ENCODE data around the gene WNT9B.

Gene WNT9B

GRCh38 chr17:46887717-46888116, 36.3 kb downstream of the WNT9B start:
- no peaks in the 10 kb centered on the region for H3K36me3 ChIP-seq (ENCODE audit: insufficient read depth, low read length)
- H3K4me3 ChIP-seq = no peak overlapping the region
- DNase-seq (ENCODE audit: low read depth, low spot score) = no peak
- no peak for TF ChIP-seq EZH2 (IDR thresholded peaks at IDR 0.05)
- TF ChIP-seq FOXP2 (optimal IDR thresholded peaks at IDR 0.05; ENCODE audit: control extremely low read depth, extremely low read length, insufficient read depth) = no peak
- H3K9me3 ChIP-seq (ENCODE audit: low read depth, low read length) = no peaks in the 10 kb centered on the region
- H3K27ac ChIP-seq = no peak overlapping the region
- no peak overlapping the region for H3K9ac ChIP-seq (ENCODE audit: insufficient read length)

- DNase-seq (ENCODE audit: low read depth, low spot score) = no peak
- no peak overlapping the region for H3K27ac ChIP-seq
- no peaks in the 10 kb centered on the region for H3K36me3 ChIP-seq (ENCODE audit: insufficient read depth, low read length)
- TF ChIP-seq FOXP2 (optimal IDR thresholded peaks at IDR 0.05; ENCODE audit: control extremely low read depth, extremely low read length, insufficient read depth) = no peak
- TF ChIP-seq POLR2AphosphoS5 (IDR thresholded peaks at IDR 0.05; ENCODE audit: borderline replicate concordance, low read depth, low read length) = no peak
- no peak for TF ChIP-seq EZH2 (IDR thresholded peaks at IDR 0.05)
- no peak overlapping the region for H3K9ac ChIP-seq (ENCODE audit: insufficient read length)
- H3K9me3 ChIP-seq (ENCODE audit: low read depth, low read length) = no peaks in the 10 kb centered on the region
- no peak overlapping the region for H3K4me3 ChIP-seq
These were observed 37.3 kb downstream of the WNT9B start for GRCh38 chr17:46888727-46889126.

GRCh38 chr17:46889519-46889918, 38.1 kb downstream of the WNT9B start:
- Histone ChIP-seq H3K36me3 (ENCODE audit: insufficient read depth, low read length) (no peaks in the 10 kb centered on the region), H3K9me3 (ENCODE audit: low read depth, low read length) (no peaks in the 10 kb centered on the region), H3K4me3 (no peak overlapping the region), H3K9ac (ENCODE audit: insufficient read length) (no peak overlapping the region), H3K27ac (no peak overlapping the region)
- DNase-seq (ENCODE audit: low read depth, low spot score) = no peak
- TF ChIP-seq EZH2 (IDR thresholded peaks at IDR 0.05) = no peak
- no peak for TF ChIP-seq POLR2AphosphoS5 (IDR thresholded peaks at IDR 0.05; ENCODE audit: borderline replicate concordance, low read depth, low read length)
- TF ChIP-seq FOXP2 (optimal IDR thresholded peaks at IDR 0.05; ENCODE audit: control extremely low read depth, extremely low read length, insufficient read depth) = no peak

GRCh38 chr17:46889992-46890564, 38.7 kb downstream of the WNT9B start:
- no peak for TF ChIP-seq POLR2AphosphoS5 (IDR thresholded peaks at IDR 0.05; ENCODE audit: borderline replicate concordance, low read depth, low read length)
- TF ChIP-seq EZH2 (IDR thresholded peaks at IDR 0.05) = no peak
- TF ChIP-seq FOXP2 (optimal IDR thresholded peaks at IDR 0.05; ENCODE audit: control extremely low read depth, extremely low read length, insufficient read depth) = no peak
- Histone ChIP-seq H3K9me3 (ENCODE audit: low read depth, low read length) (no peaks in the 10 kb centered on the region), H3K4me3 (no peak overlapping the region), H3K9ac (ENCODE audit: insufficient read length) (no peak overlapping the region), H3K27ac (no peak overlapping the region), H3K36me3 (ENCODE audit: insufficient read depth, low read length) (no peaks in the 10 kb centered on the region)
- DNase-seq (ENCODE audit: low read depth, low spot score) = no peak

GRCh38 chr17:46890638-46891037, 39.3 kb downstream of the WNT9B start:
- no peak overlapping the region for H3K9ac ChIP-seq (ENCODE audit: insufficient read length)
- no peaks in the 10 kb centered on the region for H3K36me3 ChIP-seq (ENCODE audit: insufficient read depth, low read length)
- TF ChIP-seq FOXP2 (optimal IDR thresholded peaks at IDR 0.05; ENCODE audit: control extremely low read depth, extremely low read length, insufficient read depth) = no peak
- no peak overlapping the region for H3K4me3 ChIP-seq
- H3K9me3 ChIP-seq (ENCODE audit: low read depth, low read length) = no peaks in the 10 kb centered on the region
- DNase-seq (ENCODE audit: low read depth, low spot score) = no peak
- no peak overlapping the region for H3K27ac ChIP-seq

- Histone ChIP-seq H3K36me3 (ENCODE audit: insufficient read depth, low read length) (no peaks in the 10 kb centered on the region), H3K27ac (no peak overlapping the region), H3K9ac (ENCODE audit: insufficient read length) (no peak overlapping the region), H3K4me3 (no peak overlapping the region), H3K9me3 (ENCODE audit: low read depth, low read length) (no peaks in the 10 kb centered on the region)
- no peak for DNase-seq (ENCODE audit: low read depth, low spot score)
- TF ChIP-seq POLR2AphosphoS5 (IDR thresholded peaks at IDR 0.05; ENCODE audit: borderline replicate concordance, low read depth, low read length) = no peak
- TF ChIP-seq EZH2 (IDR thresholded peaks at IDR 0.05) = no peak
- no peak for TF ChIP-seq FOXP2 (optimal IDR thresholded peaks at IDR 0.05; ENCODE audit: control extremely low read depth, extremely low read length, insufficient read depth)
These were observed 40.9 kb downstream of the WNT9B start for GRCh38 chr17:46892192-46892703.

- Histone ChIP-seq H3K9me3 (ENCODE audit: low read depth, low read length) (no peaks in the 10 kb centered on the region), H3K27ac (no peak overlapping the region), H3K9ac (ENCODE audit: insufficient read length) (no peak overlapping the region), H3K36me3 (ENCODE audit: insufficient read depth, low read length) (no peaks in the 10 kb centered on the region), H3K4me3 (no peak overlapping the region)
- no peak for DNase-seq (ENCODE audit: low read depth, low spot score)
- TF ChIP-seq POLR2AphosphoS5 (IDR thresholded peaks at IDR 0.05; ENCODE audit: borderline replicate concordance, low read depth, low read length) (no peak), EZH2 (IDR thresholded peaks at IDR 0.05) (no peak), FOXP2 (optimal IDR thresholded peaks at IDR 0.05; ENCODE audit: control extremely low read depth, extremely low read length, insufficient read depth) (no peak)
These were observed 42.6 kb downstream of the WNT9B start for GRCh38 chr17:46894024-46894423.

GRCh38 chr17:46894476-46895151, 43.2 kb downstream of the WNT9B start:
- no peak for DNase-seq (ENCODE audit: low read depth, low spot score)
- Histone ChIP-seq H3K36me3 (ENCODE audit: insufficient read depth, low read length) (no peaks in the 10 kb centered on the region), H3K9ac (ENCODE audit: insufficient read length) (no peak overlapping the region), H3K27ac (no peak overlapping the region), H3K9me3 (ENCODE audit: low read depth, low read length) (no peaks in the 10 kb centered on the region; the same call in 1 of the 2 replicates), H3K4me3 (no peak overlapping the region)
- TF ChIP-seq EZH2 (IDR thresholded peaks at IDR 0.05) (no peak), POLR2AphosphoS5 (IDR thresholded peaks at IDR 0.05; ENCODE audit: borderline replicate concordance, low read depth, low read length) (no peak), FOXP2 (optimal IDR thresholded peaks at IDR 0.05; ENCODE audit: control extremely low read depth, extremely low read length, insufficient read depth) (no peak)
